K562 (cell line): ENCODE measurements around the gene KLRK1. TPM values are rescaled to one million over a fixed set of nuclear protein-coding genes. Genes with fewer than 3 reads are reported as not detected.
A peak's percentile ranks its signal among the peaks of the same experiment; 100 is the strongest.

Experiments
- ARID2 ChIP-seq: fragments of 450-650 bp; IDR thresholded peaks from 2 replicates; pipeline ENCODE4 v1.6.1; 2017; ENCODE audit warnings: antibody characterized with exemption, mild to moderate bottlenecking
- ATF7 ChIP-seq: fragments of 450-650 bp; IDR thresholded peaks from 2 replicates; pipeline ENCODE4 v1.7.1; 2014; ENCODE audit warnings: mild to moderate bottlenecking, moderate library complexity
- CBX8 ChIP-seq: fragments of 200-600 bp; sonication (generic); IDR thresholded peaks from 2 replicates; pipeline ENCODE4 v1.6.1; 2012; ENCODE audit warnings: borderline replicate concordance, mixed run types, low read depth, mild to moderate bottlenecking, moderate library complexity, mixed read lengths, low read length, control low read depth, inconsistent platforms; ENCODE audit not compliant: poor library complexity, severe bottlenecking; ENCODE audit errors: extremely low read depth
- CTBP1 ChIP-seq: fragments of 450-650 bp; IDR thresholded peaks from 2 replicates; pipeline ENCODE4 v1.6.1; 2016; ENCODE audit warnings: borderline replicate concordance
- E2F4 ChIP-seq: sonication (generic); formaldehyde crosslinking; IDR thresholded peaks from 2 replicates; pipeline ENCODE4 v1.8.0; 2022; ENCODE audit warnings: mild to moderate bottlenecking, low read depth, missing genetic modification reagents
- E2F8 ChIP-seq: fragments of 450-650 bp; IDR thresholded peaks from 2 replicates; pipeline ENCODE4 v1.7.1; 2018; ENCODE audit warnings: mild to moderate bottlenecking, low read depth; ENCODE audit not compliant: partially characterized antibody
- ESRRA ChIP-seq: fragments of 450-650 bp; IDR thresholded peaks from 2 replicates; pipeline ENCODE4 v1.6.1; 2014; ENCODE audit warnings: low read depth, mild to moderate bottlenecking, moderate library complexity, borderline replicate concordance
- HES1 ChIP-seq: fragments of 450-650 bp; IDR thresholded peaks from 2 replicates; pipeline ENCODE4 v1.6.1; 2016; ENCODE audit warnings: low read depth, mild to moderate bottlenecking, moderate library complexity
- HMBOX1 ChIP-seq: sonication (generic); IDR thresholded peaks from 2 replicates; pipeline ENCODE4 v1.6.1; 2016
- MEF2D ChIP-seq: conservative IDR thresholded peaks from 2 replicates; pipeline ENCODE4 v1.6.1; 2016; ENCODE audit warnings: low read depth, missing genetic modification characterization, missing compliant biosample characterization
- NFRKB ChIP-seq: fragments of 450-650 bp; IDR thresholded peaks from 2 replicates; pipeline ENCODE4 v1.6.1; 2016; ENCODE audit warnings: low read depth
- RBM15 ChIP-seq: fragments of 200-400 bp; formaldehyde crosslinking; IDR thresholded peaks from 2 replicates; pipeline ENCODE4 v1.6.1; 2018; ENCODE audit warnings: mild to moderate bottlenecking, low read length, moderate library complexity; ENCODE audit not compliant: insufficient read depth
- RBM22 ChIP-seq: fragments of 200-400 bp; formaldehyde crosslinking; IDR thresholded peaks from 2 replicates; pipeline ENCODE4 v1.6.1; 2018; ENCODE audit warnings: low read length, low read depth; ENCODE audit not compliant: poor library complexity, severe bottlenecking
- ZC3H4 ChIP-seq: sonication (generic); formaldehyde crosslinking; IDR thresholded peaks from 2 replicates; pipeline ENCODE4 v1.9.0; 2021; ENCODE audit warnings: missing genetic modification reagents, borderline replicate concordance
- ZFP1 ChIP-seq: fragments of 450-650 bp; formaldehyde crosslinking; IDR thresholded peaks from 2 replicates; pipeline ENCODE4 v1.4.0; 2020; ENCODE audit warnings: mild to moderate bottlenecking, mixed read lengths
- ZNF165 ChIP-seq: fragments of 250-450 bp; sonication (Bioruptor Pico); IDR thresholded peaks from 2 replicates; pipeline ENCODE4 v1.4.0; 2020; ENCODE audit warnings: borderline replicate concordance
- ZNF224 ChIP-seq: sonication (generic); formaldehyde crosslinking; IDR thresholded peaks from 2 replicates; pipeline ENCODE4 v1.8.0; 2022; ENCODE audit warnings: mild to moderate bottlenecking, missing genetic modification reagents
- ZNF311 ChIP-seq: fragments of 250-450 bp; sonication (Bioruptor Pico); IDR thresholded peaks from 2 replicates; pipeline ENCODE4 v1.4.0; 2020; ENCODE audit warnings: mild to moderate bottlenecking, moderate library complexity
- ZNF507 ChIP-seq: conservative IDR thresholded peaks from 2 replicates; pipeline ENCODE4 v1.6.1; 2017; ENCODE audit warnings: missing genetic modification characterization, missing compliant biosample characterization
- ZNF511 ChIP-seq: sonication (generic); formaldehyde crosslinking; IDR thresholded peaks from 2 replicates; pipeline ENCODE4 v1.8.0; 2022; ENCODE audit warnings: mild to moderate bottlenecking, missing genetic modification reagents
- ZNF717 ChIP-seq: fragments of 250-450 bp; sonication (Bioruptor Pico); IDR thresholded peaks from 2 replicates; pipeline ENCODE4 v1.5.0; 2021
- polyA plus RNA-seq, 8 experiments: library from polyadenylated mRNA; depleted of rRNA in 4 of 8; stranded (reverse) in 5 of 8; unstranded in 3 of 8; fragments of >200 nt; fragmentation: Nextera tagmentation in 2 of 8; fragmentation: Illumina TruSeq in 1 of 8; extraction: Ambion mirVana in 2 of 8; extraction: Trizol in 1 of 8; gene quantifications; 2 replicates each; pipeline versions ENCODE4 v1.2.1 to v1.2.3, GENCODE V29; 2011 to 2014; ENCODE audit warnings: inconsistent platforms in 1 of 8, missing spikeins in 1 of 8
- total RNA-seq, 7 experiments: library from RNA; depleted of rRNA in 6 of 7; stranded (reverse); fragments of >200 nt in 6 of 7; fragmentation: Illumina TruSeq in 2 of 7; extraction: Trizol in 2 of 7; gene quantifications; 2 replicates each; pipeline versions ENCODE4 v1.2.1 to v1.2.3, GENCODE V29; 2011 to 2021; ENCODE audit warnings: low replicate concordance in 1 of 7

KLRK1 gene
- total and polyA plus RNA-seq, 9 of the 15 experiments (the other 6 are each of a cell fraction or from before 2014, with no cell fraction given), result 0.03 to 0.09 (median 0.06) TPM; not detected in 3

GRCh38 chr12:10363914-10364814 is 25.7 kb downstream of the KLRK1 start (continued):
- TF ChIP-seq ZNF511 (CRISPR knock-in tag) (0 out of 2 replicates have a peak, but pooled peaks have one; percentile 16), MEF2D (tag) (no peak), CBX8 (no peak), RBM15 (no peak), ZNF311 (no peak), ZC3H4 (CRISPR knock-in tag) (peak; percentile 58; the same call in 1 of the 2 replicates), HES1 (no peak), HMBOX1 (peak; percentile 69), ARID2 (no peak), ATF7 (peak; percentile 19; the same call in 1 of the 2 replicates), ESRRA (no peak), ZNF717 (CRISPR knock-in tag) (no peak), ZFP1 (CRISPR knock-in tag) (no peak), E2F4 (no peak), RBM22 (no peak), ZNF165 (CRISPR knock-in tag) (no peak), ZNF507 (tag) (no peak), NFRKB (peak; percentile 53; the same call in 1 of the 2 replicates), E2F8 (no peak), ZNF224 (CRISPR knock-in tag) (no peak), CTBP1 (no peak)
